KBM-7 (cell line): Measurements from ENCODE around the gene CD63.

Experiments
- DNase-seq: peaks from one replicate; pipeline ENCODE4 v3.0.0-alpha.2; 2015
- in situ Hi-C: fragments of 300-500 bp; cut with MboI; formaldehyde crosslinking; loops from 2 replicates; pipeline ENCODE4 v1.14.3; 2020; ENCODE audit warnings: low sequenced_read_pairs, low pct_unique_long_range_greater_than_20kb, mixed read lengths

CD63 gene

GRCh38 chr12:55711786-55712553 lies 16.8 kb downstream of the CD63 start:
- in situ Hi-C loops = no loop called here
- DNase-seq = no peak

- in situ Hi-C loops = no loop called here
- DNase-seq = peak; percentile 51
Measured at GRCh38 chr12:55708695-55709233, 20.0 kb downstream of the CD63 start.

GRCh38 chr12:55707841-55708694 lies 20.7 kb downstream of the CD63 start, which contains the start of gene ITGA7:
ITGA7 (minus strand) TSS chr12:55707904; CDS start chr12:55707682, 222 bp downstream.
- peak; percentile 34 for DNase-seq
- in situ Hi-C loops = no loop called here

- in situ Hi-C loops = no loop called here
- DNase-seq = no peak
Measured at GRCh38 chr12:55707219-55707671, 21.6 kb downstream of the CD63 start.

GRCh38 chr12:55706568-55707218 lies 22.1 kb downstream of the CD63 start:
- in situ Hi-C loops = no loop called here

GRCh38 chr12:55705782-55706402 lies 22.9 kb downstream of the CD63 start:
- DNase-seq = peak; percentile 55
- in situ Hi-C loops = no loop called here

More at GRCh38 chr12:55706568-55707218, 22.1 kb downstream of the CD63 start:
- no peak for DNase-seq

- DNase-seq = no peak
- in situ Hi-C loops = no loop called here
Measured at GRCh38 chr12:55704824-55705718, 23.7 kb downstream of the CD63 start.

GRCh38 chr12:55703901-55704761 lies 24.7 kb downstream of the CD63 start:
- in situ Hi-C loops = no loop called here
- DNase-seq = no peak

GRCh38 chr12:55703288-55703687 lies 25.5 kb downstream of the CD63 start:
- in situ Hi-C loops = no loop called here
- DNase-seq = no peak

- no peak for DNase-seq
- in situ Hi-C loops = no loop called here
Measured at GRCh38 chr12:55702861-55703260, 25.9 kb downstream of the CD63 start.

GRCh38 chr12:55700255-55701018 lies 28.4 kb downstream of the CD63 start:
- DNase-seq = no peak
- in situ Hi-C loops = no loop called here

GRCh38 chr12:55699471-55700055 lies 29.2 kb downstream of the CD63 start:
- in situ Hi-C loops = no loop called here
- DNase-seq = no peak

- in situ Hi-C loops = no loop called here
- DNase-seq = no peak
Measured at GRCh38 chr12:55698965-55699364, 29.8 kb downstream of the CD63 start.

GRCh38 chr12:55698241-55698955 lies 30.4 kb downstream of the CD63 start:
- in situ Hi-C loops = no loop called here
- no peak for DNase-seq

- in situ Hi-C loops = no loop called here
- DNase-seq = no peak
Measured at GRCh38 chr12:55697686-55698085, 31.1 kb downstream of the CD63 start.
